ENCODE data around the gene CRYBB1.
"Not testable (repeated sequence)": the region's sequence is repeated elsewhere in the genome, so short reads cannot be mapped to it uniquely, and the experiment has no call there.

The CRYBB1 gene

GRCh38 chr22:26618455-26618854 lies 628 bp upstream of the CRYBB1 start:
- Histone ChIP-seq H3K27me3 (ENCODE audit: control insufficient read depth, insufficient read depth, low read length) (no peaks in the 10 kb centered on the region), H3K4me2 (ENCODE audit: low read length) (no peak overlapping the region), H2AFZ (no peak overlapping the region), H3K36me3 (ENCODE audit: control insufficient read depth, insufficient read depth, low read length) (no peaks in the 10 kb centered on the region), H3K79me2 (no peaks in the 10 kb centered on the region), H3K4me3 (ENCODE audit: low read depth, low read length) (no peak overlapping the region), H3K9me3 (ENCODE audit: control insufficient read depth, low read length) (no peaks in the 10 kb centered on the region), H3K4me1 (no peaks in the 10 kb centered on the region), H3K9ac (no peak overlapping the region), H3K27ac (no peak overlapping the region)
- no peak for TF ChIP-seq CTCF (IDR thresholded peaks at IDR 0.05)

GRCh38 chr22:26616650-26617049 lies 1.2 kb downstream of the CRYBB1 start:
- Histone ChIP-seq H3K9me3 (ENCODE audit: control insufficient read depth, low read length) (no peaks in the 10 kb centered on the region), H2AFZ (no peak overlapping the region), H3K27me3 (ENCODE audit: control insufficient read depth, insufficient read depth, low read length) (no peaks in the 10 kb centered on the region), H3K4me3 (ENCODE audit: low read depth, low read length) (no peak overlapping the region), H3K9ac (no peak overlapping the region), H3K36me3 (ENCODE audit: control insufficient read depth, insufficient read depth, low read length) (no peaks in the 10 kb centered on the region), H3K27ac (no peak overlapping the region), H3K79me2 (no peaks in the 10 kb centered on the region), H3K4me1 (no peaks in the 10 kb centered on the region), H3K4me2 (ENCODE audit: low read length) (no peak overlapping the region)
- no peak for TF ChIP-seq CTCF (IDR thresholded peaks at IDR 0.05)

GRCh38 chr22:26615830-26616435 lies 1.9 kb downstream of the CRYBB1 start:
- H3K9ac ChIP-seq: no peak overlapping the region
- H3K27me3 ChIP-seq (ENCODE audit: control insufficient read depth, insufficient read depth, low read length): no peaks in the 10 kb centered on the region
- no peak for TF ChIP-seq CTCF (IDR thresholded peaks at IDR 0.05)
- H2AFZ ChIP-seq: no peak overlapping the region
- H3K27ac ChIP-seq: no peak overlapping the region
- no peaks in the 10 kb centered on the region for H3K36me3 ChIP-seq (ENCODE audit: control insufficient read depth, insufficient read depth, low read length)
- H3K4me1 ChIP-seq: no peaks in the 10 kb centered on the region
- no peaks in the 10 kb centered on the region for H3K79me2 ChIP-seq
- H3K9me3 ChIP-seq (ENCODE audit: control insufficient read depth, low read length): no peaks in the 10 kb centered on the region
- H3K4me3 ChIP-seq (ENCODE audit: low read depth, low read length): no peak overlapping the region
- no peak overlapping the region for H3K4me2 ChIP-seq (ENCODE audit: low read length)

- H3K9ac ChIP-seq: no peak overlapping the region
- no peak overlapping the region for H3K27ac ChIP-seq
- H3K4me1 ChIP-seq: no peaks in the 10 kb centered on the region
- no peaks in the 10 kb centered on the region for H3K79me2 ChIP-seq
- no peak for TF ChIP-seq CTCF (IDR thresholded peaks at IDR 0.05)
- no peaks in the 10 kb centered on the region for H3K36me3 ChIP-seq (ENCODE audit: control insufficient read depth, insufficient read depth, low read length)
- H3K4me3 ChIP-seq (ENCODE audit: low read depth, low read length): no peak overlapping the region
- no peak overlapping the region for H3K4me2 ChIP-seq (ENCODE audit: low read length)
- no peak overlapping the region for H2AFZ ChIP-seq
- H3K9me3 ChIP-seq (ENCODE audit: control insufficient read depth, low read length): no peaks in the 10 kb centered on the region
- no peaks in the 10 kb centered on the region for H3K27me3 ChIP-seq (ENCODE audit: control insufficient read depth, insufficient read depth, low read length)
These were observed 2.7 kb downstream of the CRYBB1 start for GRCh38 chr22:26615149-26615548.

GRCh38 chr22:26614322-26614721 lies 3.5 kb downstream of the CRYBB1 start:
- Histone ChIP-seq H3K79me2 (no peaks in the 10 kb centered on the region), H3K27me3 (ENCODE audit: control insufficient read depth, insufficient read depth, low read length) (no peaks in the 10 kb centered on the region), H3K27ac (no peak overlapping the region), H3K9ac (no peak overlapping the region), H3K4me3 (ENCODE audit: low read depth, low read length) (no peak overlapping the region), H3K9me3 (ENCODE audit: control insufficient read depth, low read length) (no peaks in the 10 kb centered on the region), H3K36me3 (ENCODE audit: control insufficient read depth, insufficient read depth, low read length) (no peaks in the 10 kb centered on the region), H3K4me1 (no peaks in the 10 kb centered on the region), H2AFZ (no peak overlapping the region), H3K4me2 (ENCODE audit: low read length) (no peak overlapping the region)
- TF ChIP-seq CTCF (IDR thresholded peaks at IDR 0.05): no peak

- H3K36me3 ChIP-seq (ENCODE audit: control insufficient read depth, insufficient read depth, low read length); H3K4me1 ChIP-seq; H3K79me2 ChIP-seq; H3K9me3 ChIP-seq (ENCODE audit: control insufficient read depth, low read length); H2AFZ ChIP-seq; H3K4me2 ChIP-seq (ENCODE audit: low read length); H3K27ac ChIP-seq; H3K4me3 ChIP-seq (ENCODE audit: low read depth, low read length); H3K9ac ChIP-seq; H3K27me3 ChIP-seq (ENCODE audit: control insufficient read depth, insufficient read depth, low read length): not testable (repeated sequence)
These were observed 4.1 kb downstream of the CRYBB1 start for GRCh38 chr22:26613753-26614152.
